ENCODE results near the gene SARNP.
"Not testable (repeated sequence)": the region's sequence is repeated elsewhere in the genome, so short reads cannot be mapped to it uniquely, and the experiment has no call there.

SARNP gene

DNA sequence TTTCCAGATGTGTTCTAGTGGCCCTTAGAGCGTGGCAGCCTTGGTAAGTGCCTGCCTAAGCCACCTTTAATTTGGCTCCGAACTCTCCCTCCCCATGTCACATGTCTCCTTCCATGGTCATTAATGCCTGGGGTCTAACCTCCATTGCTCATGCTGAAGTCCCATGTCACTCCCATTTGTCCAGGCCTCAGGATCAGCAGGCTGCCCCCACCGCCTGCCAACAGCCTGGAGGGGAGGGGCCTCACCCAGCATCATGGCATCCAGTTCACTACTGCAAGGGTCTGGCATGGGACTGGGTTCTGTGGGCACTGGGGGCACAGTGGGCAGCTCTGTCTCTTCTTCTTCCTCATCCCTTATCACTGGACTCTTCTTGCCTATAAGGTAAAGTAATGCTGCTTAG is 20.8 kb upstream of the SARNP start:
- DNase-seq, result no peak

DNA sequence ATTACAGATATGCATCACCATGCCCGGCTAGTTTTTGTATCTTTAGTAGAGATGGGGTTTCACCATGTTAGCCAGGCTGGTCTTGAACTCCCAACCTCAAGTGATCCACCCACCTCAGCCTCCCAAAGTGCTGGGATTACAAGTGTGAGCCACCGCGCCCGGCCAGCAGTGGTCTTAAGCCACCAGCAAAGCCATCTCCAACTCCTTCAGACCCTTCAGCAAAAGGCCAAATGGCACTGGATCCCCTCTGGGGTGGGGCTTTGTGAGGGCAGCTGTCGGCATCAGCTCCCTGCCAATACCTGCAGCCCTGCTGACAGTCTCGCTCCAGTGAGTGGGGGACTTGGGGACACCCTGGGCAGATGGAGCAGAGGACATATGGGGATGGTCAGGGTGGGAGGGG is 16.9 kb upstream of the SARNP start:
- not testable (repeated sequence) for DNase-seq

DNA sequence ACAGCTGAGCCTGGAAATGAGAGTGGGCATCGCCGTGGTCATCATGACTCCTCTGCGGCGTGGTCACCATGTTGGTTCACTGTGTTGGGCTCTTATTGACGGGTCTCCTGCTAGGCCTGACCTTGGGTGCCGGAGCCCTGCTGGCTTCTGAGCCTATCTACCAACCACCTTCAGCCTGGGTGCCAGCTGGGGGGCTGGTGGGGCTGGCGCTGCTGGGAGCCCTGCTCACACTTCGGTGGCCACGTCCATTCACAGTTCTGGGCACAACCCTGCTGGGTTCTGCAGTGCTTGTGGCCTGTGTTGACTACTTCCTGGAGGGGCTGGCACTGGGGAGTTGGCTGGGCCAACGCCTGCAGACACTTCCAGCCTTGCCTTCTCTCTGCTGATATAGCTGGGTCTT is 15.5 kb upstream of the SARNP start:
- DNase-seq, result no peak

DNA sequence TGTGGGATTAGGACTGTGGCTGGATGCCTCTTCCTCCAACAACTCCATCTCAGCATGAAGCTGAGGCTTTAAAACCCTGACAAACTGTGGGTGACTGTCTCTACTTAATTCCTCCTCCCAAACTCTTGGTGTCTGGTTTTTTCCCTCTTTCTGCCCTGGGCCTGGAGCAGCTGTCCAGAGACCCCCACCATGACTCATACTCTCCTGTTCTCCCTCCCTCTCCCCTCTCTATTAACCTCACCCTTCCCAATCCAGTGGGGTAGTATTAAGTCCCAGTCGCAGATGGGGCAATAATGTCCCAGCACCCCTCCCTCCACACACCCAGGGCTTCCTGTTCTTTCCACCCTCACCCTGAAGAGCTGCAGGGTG is 13.9 kb upstream of the SARNP start:
- DNase-seq, result no peak

DNA sequence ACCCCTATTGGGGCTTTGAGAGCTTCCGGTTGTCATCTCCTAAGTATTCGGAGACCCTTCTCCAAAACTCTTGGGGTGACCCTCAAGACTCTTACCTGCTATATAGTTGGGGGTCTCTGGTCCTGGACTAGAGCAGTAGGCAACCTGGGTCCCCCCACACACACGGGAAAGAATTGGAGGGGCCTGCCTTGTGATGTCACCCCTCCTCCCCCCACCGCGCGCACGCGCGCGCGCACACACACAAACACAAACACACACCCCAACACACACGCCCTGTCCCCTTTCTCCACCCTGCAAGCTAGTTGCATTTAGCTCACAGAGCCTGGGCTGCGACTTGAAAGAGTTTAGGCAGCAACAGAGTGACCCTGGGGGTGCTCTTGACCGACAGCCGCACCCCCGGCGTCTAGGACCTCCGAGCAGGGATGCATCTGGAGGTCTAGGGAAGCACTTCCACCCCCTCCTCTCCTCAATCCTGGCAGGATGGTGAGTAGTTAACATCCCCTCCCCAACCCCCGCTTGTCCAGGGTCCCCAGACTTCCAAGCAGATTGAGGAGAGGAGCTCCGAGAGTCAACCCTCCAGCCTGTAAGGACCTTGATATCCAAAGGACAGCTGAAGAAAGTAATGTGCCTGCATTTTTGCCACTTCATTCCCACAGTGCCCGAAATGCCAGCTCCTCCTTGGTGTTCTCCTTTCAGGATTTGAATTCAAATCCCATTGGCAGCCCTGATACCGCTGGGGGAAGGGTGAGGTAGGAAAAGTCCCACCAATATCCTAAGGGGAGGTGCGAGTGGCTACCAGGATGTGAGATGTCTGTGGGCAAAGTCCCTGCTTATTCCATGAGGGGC is 13.3 kb upstream of the SARNP start:
- DNase-seq, result peak; percentile 38

DNA sequence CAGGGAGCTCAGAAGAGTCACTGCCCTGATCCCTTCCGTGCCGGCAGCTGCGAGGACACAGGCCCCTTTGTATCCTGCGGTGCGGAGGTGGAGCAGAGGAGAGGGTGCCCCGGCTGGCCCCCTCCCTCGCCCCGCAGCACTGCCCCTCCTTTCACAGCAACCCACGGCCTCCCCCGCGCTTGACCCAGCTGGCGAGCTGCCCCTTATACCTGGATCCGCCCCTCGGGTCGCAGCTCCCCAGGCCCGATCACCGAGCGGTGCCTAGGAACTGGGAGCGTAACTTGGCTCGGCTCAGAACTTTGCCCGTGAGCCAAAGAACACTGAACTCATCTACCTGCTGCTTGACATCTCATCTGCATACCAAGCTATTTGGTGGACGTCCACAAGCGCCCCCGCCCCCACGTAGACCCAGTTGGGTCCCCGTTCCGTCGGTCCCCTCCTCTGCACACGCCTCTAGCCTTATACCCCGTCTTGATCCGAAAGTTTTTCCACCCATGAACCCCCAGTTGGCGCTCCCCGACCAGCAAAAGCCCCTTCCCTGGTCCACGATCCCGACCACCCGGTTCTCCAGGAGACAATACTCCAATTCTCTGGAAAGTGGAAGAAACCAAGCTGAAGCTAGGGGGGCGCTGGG is 12.6 kb upstream of the SARNP start:
- DNase-seq, result no peak

DNA sequence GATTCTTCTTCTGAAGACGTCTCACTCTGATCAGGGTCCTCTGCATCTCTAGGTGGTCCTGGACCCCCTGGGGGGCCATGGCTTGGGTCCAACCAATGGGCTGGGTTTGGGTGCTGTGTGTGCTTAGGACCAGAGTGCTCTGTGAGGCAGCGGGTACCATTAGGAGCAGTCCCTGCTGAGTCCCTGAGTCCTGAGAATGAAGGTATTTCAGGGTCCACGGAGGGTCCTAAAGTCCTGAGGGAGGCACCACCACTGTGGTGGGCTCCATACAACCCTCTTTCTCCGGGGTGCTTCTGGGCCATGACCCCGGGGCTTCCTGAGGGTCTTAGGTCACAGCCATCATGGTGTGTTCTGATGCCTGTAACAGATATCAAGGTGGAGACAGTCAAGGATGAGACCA is 10.8 kb upstream of the SARNP start:
- no peak for DNase-seq

DNA sequence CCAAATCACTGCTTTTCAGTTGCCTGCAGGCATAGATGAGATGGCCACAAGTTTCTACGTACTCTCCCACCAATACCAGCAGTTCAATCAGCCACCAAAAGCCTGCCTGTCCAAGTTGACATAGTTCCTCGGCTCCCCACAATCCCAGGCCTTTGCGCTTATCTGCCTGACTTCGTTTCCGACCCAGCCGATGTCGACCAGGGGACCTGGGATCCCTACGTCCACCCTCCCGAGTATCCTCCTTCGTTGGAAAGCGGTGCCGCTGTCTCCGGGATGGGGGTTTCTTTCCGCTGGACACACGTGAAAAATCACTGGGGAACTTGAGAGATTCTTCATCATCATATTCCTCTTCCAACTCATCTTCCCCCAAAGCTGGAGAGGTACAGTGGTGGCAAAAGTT is 10.3 kb upstream of the SARNP start:
- DNase-seq, result no peak

DNA sequence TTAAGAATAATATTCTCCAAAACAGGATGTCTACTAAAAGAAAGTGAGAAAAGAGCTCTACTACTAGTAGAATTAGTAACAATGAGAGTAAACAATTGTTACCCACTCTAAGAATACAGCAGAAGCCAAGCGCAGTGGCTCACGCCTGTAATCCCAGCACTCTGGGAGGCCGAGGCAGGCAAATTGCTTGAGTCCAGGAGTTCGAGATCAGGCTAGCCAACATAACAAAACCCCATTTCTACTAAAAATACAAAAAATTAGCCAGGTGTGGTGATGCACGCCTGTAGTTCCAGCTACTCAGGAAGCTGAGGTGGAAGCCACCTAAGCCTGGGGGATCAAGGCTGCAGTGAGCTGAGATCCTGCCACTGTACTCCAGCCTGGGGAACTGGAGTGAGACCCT is 7.2 kb upstream of the SARNP start:
- no peak for DNase-seq

DNA sequence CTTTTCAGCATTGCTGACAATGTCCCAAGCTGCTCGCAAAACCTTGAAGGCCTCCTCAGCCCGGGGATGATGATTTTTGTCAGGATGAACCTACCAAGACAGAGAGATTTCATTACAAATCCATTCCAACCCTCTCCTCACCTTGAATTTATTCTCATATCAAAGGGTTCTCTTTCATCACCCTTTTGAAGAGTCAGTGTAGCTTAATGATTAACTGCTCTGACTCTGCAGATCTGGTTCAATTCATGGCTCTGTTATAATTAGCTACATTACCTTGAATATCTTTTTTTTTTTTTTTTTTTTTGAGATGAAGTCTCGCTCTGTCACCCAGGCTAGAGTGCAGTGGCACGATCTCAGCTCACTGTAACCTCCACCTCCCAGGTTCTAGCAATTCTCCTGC is 5.9 kb upstream of the SARNP start:
- DNase-seq, result no peak

DNA sequence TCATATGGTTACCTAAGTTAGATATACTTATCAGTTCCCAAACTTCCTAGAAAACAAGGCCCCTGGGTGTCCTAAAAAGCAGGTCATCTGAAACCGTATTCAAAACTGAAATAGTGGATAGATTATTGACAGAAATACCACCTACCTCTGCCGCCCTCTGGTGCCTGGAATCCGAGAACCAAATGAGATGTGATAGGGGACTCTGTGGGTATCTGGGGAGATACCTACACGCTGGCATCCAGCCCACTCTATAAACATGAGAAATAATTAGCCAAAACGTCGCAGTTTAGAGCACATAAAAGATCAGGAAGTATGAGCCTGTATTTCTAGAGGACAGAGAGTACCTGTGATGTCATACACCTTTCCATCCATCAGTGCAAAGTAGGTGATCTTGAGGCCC is 4.7 kb upstream of the SARNP start:
- no peak for DNase-seq

DNA sequence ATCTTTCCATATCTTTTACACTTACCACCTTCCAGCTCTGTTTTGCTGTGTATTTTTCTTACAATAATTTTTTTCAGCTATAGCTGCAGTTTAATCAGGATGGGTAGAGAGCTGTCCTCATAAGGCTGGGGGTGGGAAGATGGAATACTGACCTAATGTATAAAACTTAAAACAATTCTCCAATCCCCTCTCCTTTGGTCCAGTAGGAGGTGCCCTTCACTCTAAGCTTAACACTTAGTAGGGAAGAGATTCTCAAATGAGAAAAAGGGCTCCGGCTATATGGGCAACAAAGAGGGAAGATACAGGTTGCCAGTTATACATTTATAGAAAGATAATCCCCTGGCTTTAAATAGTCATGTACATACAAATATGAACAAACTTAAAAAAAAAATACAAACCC is 3.2 kb upstream of the SARNP start:
- no peak for DNase-seq

DNA sequence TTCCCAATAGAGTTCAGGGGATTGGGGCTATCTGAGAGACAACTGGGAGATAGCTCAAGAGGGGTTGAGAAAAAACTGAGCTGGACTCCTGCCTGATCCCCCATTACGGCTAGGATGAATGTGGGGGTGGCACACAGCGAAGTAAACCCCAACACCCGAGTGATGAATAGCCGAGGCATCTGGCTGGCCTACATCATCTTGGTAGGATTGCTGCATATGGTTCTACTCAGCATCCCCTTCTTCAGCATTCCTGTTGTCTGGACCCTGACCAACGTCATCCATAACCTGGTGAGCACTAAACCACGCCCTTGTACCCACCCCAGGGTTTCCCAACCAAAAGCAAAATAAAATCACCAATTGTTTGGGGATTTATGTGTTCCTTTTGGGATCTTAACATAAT is 1.4 kb upstream of the SARNP start:
- no peak for DNase-seq

DNA sequence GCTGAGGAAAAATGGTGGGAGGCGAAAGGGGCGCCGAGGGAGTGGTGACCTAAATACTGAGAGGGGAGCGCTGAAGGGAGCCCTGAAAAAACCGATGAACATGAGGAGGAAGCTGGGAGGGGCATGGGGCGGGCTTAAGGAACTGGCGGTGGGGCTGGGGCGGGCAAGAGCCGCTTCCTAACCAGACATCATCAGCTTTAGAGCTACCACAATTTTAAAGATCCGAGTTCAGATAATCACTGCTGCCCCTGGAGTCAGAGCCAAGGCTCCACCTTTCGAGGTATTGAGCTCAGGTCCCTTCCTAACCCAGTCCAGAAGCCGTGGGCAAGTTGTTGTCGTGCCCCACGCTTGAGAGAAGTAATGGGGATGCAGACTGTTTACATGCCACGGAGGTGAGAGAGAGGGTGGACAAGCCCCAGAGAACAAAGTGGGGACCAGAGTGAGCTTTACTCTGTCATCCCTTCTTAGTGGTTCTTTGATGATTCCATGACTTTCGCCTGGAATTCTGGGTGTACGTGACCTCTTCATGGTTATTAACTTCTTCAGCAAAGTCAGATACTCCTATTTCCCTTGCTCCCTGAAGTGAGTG is 710 bp upstream of the SARNP start:
- DNase-seq, result no peak

DNA sequence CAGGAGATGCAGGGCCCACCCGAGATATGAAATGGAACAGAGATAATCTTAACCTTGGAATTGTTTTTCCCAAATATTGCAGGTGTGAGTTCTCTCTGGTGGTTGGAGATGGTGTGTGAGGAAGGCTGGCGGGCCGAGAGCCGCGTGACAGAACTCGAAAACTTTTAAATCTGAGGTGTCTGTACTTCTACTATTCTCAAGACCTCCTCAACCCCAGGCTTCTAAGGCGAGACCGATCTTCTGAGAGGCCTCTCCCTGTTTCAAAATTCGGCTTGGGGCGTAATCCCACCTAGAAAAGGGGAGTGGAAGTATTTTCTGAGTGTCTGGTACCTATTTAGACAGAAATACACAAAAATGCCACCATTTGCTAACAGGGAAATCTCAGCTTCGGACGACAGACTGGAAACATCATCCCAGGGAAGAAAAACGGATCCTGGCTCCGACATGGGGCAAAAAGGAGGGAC is 611 bp downstream of the SARNP start:
- DNase-seq, result no peak

DNA sequence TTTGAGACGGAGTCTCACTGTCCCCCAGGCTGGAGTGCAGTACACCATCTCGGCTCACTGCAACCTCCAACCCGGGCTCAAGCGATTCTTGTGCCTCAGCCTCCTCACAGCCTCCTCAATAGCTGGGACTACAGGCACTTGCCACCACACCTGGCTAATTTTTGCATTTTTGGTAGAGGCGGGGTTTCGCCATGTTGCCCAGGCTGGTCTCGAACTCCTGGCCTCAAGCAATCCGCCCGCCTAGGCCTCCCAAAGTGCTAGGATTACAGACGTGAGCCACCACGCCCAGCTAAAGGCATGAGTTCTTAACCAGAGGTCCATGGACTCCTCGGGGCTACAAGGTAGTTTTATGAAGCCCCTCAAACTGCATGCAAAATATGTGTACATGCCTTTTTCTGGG is 2.1 kb downstream of the SARNP start:
- no peak for DNase-seq

DNA sequence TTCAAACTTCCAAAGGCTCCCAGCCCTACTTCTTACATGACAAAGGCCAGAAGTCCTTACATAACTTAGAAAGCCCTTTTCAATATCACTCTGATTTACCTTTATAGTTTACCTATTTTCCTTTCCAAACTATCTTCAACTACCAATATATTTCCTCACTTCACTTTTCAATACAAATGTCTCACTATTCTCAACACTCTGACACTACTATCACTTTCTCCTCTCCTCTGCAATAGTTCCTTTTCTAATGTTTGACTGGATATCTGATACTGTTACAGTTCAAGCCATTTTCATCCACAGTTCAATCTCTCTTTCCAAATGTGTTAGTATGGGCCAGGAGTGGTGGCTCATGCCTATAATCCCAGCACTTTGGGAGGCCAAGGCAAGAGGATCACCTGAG is 3.3 kb downstream of the SARNP start:
- no peak for DNase-seq

DNA sequence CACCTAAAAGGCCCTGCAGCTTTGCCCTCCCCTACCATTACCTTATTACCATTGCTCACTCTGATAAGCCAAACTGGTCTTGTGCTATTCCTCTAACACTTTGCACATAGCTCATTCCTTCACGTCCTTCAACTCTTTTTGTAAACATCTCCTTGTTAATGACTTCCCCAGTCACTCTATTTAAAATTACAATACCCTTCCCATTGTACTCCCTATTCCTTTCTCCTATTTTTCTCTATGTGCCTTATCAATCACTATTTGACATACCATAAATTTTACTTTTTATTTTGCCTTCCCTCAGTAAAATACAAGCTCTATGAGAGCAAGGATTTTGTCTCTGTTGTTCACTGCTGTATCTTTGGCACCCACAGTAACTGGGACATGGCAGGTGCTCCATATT is 5.4 kb downstream of the SARNP start:
- no peak for DNase-seq

DNA sequence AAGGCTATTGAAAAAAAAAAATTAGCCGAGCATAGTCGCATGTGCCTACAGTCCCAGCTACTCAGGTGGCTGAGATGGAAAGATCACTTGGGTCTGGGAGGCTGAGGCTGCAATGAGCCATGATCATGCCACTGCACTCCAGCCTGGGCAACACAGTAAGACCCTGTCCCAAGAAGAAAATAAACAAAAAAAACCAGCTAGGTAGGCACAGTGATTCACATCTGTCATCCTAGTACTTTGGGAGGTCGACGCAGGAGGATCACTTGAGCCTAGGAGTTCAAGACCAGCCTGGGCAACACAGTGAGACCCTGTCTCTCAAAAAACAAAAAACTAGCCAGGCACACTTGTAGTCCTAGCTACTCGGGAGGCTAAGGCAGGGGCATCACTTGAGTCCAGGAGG is 8.2 kb downstream of the SARNP start:
- DNase-seq, result no peak

DNA sequence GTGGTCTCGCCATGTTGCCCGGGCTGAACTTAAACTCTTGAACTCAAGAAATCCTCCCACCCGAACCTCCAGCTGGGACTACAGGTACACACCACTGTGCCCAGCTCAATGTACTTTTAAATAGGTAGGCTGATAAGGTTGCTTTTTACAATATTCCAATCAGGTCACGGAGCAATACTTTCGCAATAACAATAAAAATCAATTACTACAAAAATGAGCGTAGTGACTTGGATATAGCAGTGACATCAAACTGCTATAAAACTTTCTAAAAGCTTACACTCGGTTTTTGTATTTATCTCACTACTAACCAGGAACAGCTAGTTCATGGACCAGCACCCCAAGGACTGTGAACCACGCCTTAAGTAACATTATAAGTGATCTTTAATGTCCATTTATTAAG is 10.5 kb downstream of the SARNP start:
- DNase-seq, result no peak

DNA sequence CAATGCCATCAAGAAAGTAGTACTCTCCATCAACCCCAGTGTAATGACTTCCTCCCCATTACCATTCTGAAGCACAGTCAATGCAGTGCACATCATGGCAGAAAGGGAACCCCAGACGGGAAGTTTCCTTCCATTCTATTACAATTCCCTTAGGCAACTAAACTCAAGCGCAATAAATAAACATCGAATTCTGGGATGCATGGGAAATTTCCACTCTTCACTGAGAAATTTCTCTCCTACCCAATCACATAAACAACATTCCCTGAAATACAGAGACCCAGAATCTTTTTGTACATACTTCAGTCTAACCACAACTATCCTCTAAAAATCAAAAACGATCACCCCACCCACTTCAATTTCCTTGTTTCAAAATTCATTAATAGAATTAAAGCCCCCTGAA is 20.0 kb downstream of the SARNP start:
- DNase-seq, result no peak

DNA sequence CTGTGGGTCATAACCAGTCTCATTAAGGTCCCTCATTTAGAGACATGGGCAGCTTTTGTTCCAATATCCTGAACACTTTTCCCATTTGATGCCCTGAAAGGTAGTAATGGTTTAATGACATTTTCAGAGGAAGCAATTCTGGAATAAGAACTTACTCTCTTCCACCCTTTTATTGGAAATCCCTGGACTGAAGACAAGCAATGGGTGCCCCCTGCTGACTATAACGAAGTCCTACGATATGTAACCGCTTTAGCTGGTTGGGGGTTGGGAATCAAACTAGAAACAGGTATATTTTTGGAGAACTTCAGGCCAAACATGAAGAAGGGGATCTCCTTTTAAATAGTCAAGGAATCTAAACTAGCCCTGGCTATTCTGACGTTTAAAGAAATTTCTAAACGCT is 20.5 kb downstream of the SARNP start:
- DNase-seq, result no peak

DNA sequence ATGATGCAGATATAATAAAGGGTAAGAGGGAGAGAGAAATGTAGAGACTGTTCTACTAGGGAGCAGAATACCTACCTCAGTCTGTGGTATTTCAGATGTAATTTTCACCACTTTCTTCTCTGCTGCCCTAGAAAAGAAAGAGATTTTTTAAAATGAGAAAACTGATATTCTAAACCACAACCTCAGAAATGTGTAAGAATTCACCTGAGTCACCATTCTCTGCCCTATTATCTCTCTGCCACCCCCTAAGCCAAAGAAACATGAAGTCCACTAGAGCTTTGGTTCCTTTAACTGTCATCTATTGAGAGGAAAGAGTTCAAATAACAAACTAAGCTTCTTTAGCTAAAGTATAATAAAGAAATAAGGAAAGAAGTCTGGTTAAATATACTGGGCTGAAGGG is 21.6 kb downstream of the SARNP start:
- no peak for DNase-seq

DNA sequence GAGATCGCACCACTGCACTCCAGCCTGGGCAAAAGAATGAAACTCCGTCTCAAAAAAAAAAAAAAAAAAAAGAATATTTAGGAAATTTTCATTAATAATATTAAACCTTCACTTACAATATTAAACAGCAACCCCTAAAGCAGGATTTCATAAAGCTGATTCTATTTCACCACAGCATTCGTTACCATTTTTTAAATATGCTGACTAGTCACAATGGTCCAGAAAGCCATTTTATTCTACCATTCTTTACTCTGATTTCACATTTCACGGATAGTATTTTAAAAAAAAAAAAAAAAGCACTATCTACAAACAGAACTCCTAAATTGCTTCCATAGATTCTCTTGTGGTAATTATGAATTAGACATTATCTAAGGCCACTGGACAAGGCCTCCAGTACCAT is 27.6 kb downstream of the SARNP start:
- DNase-seq, result no peak

DNA sequence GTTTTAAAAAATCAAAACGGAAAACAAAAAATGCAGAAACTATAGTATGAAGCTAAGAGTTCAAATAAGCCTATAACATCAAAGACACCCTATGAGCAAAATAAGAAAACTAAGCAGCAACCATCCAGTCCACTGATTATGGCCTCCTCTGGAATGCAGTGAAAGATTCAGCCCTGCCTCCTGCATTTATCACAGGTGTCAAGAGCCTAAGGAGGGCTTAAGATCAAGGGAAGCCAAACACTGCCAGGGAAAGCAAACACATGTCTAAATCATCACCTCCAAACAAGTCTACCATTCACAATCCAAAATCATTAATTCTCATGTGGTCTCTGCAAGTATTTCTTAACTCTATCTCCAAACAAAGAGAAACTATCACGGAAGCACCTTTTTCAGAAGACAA is 28.4 kb downstream of the SARNP start:
- DNase-seq, result no peak

All from activated CD4-positive, alpha-beta T cell treated with anti-CD3 and anti-CD28 coated beads for 1 hour (primary cell).